ENCODE measurements around the gene TEX55. TPM values are rescaled to one million over a fixed set of nuclear protein-coding genes. Genes with fewer than 3 reads are reported as not detected.

The TEX55 gene
- total RNA-seq (2014; rRNA removed; shearing (Covaris generic)), result 0.17 and 0.27 TPM in 2 replicates
- not detected in 2 replicates for polyA plus RNA-seq (2016; fragmentation: Nextera tagmentation; extraction: Ambion mirVana)
- long read RNA-seq, result 0 reads

GRCh38 chr3:119145500-119146167 lies at the start of gene TEX55:
Gene TEX55 (plus strand): TSS chr3:119146165. CDS start chr3:119146190, 25 bp downstream.
- Mint-ChIP-seq H3K4me1 (no peaks in the 10 kb centered on the region), H3K27me3 (ENCODE audit: insufficient read depth, low read depth, poor library complexity) (no peaks in the 10 kb centered on the region), H3K4me3 (no peak within 1 kb of the TSS), H3K27ac (no peak within 1 kb of the TSS), H3K36me3 (ENCODE audit: low read depth) (peaks cover 7% of the 10 kb centered on the region; the same call in 2 of the 3 replicates), H3K9me3 (peaks cover 10% of the 10 kb centered on the region)
- no peaks in the 10 kb centered on the region for H3F3A ChIP-seq (replicated peaks; ENCODE audit: low read depth)
- H3K27me3 ChIP-seq (ENCODE audit: insufficient read depth), result no peaks in the 10 kb centered on the region
- no peaks in the 10 kb centered on the region; the same call in 1 of the 2 replicates for H3K9me2 ChIP-seq (ENCODE audit: insufficient read depth)
- DNase-seq (ENCODE audit: low spot score), result peak; percentile 83
- ATAC-seq, result peak; percentile 95
- H3K4me1 ChIP-seq (ENCODE audit: insufficient read depth), result no peaks in the 10 kb centered on the region
- TF ChIP-seq ZNF114 (CRISPR knock-in tag; IDR thresholded peaks at IDR 0.05), result no peak
- TF ChIP-seq CTCF (conservative IDR thresholded peaks at IDR 0.05; ENCODE audit: low read depth in 2 of 2), result peak; percentile 85 to 89
- TF ChIP-seq ZNF462 (CRISPR knock-in tag; IDR thresholded peaks at IDR 0.05), result no peak
- TF ChIP-seq, protein P1, sequence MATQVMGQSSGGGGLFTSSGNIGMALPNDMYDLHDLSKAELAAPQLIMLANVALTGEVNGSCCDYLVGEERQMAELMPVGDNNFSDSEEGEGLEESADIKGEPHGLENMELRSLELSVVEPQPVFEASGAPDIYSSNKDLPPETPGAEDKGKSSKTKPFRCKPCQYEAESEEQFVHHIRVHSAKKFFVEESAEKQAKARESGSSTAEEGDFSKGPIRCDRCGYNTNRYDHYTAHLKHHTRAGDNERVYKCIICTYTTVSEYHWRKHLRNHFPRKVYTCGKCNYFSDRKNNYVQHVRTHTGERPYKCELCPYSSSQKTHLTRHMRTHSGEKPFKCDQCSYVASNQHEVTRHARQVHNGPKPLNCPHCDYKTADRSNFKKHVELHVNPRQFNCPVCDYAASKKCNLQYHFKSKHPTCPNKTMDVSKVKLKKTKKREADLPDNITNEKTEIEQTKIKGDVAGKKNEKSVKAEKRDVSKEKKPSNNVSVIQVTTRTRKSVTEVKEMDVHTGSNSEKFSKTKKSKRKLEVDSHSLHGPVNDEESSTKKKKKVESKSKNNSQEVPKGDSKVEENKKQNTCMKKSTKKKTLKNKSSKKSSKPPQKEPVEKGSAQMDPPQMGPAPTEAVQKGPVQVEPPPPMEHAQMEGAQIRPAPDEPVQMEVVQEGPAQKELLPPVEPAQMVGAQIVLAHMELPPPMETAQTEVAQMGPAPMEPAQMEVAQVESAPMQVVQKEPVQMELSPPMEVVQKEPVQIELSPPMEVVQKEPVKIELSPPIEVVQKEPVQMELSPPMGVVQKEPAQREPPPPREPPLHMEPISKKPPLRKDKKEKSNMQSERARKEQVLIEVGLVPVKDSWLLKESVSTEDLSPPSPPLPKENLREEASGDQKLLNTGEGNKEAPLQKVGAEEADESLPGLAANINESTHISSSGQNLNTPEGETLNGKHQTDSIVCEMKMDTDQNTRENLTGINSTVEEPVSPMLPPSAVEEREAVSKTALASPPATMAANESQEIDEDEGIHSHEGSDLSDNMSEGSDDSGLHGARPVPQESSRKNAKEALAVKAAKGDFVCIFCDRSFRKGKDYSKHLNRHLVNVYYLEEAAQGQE (IDR thresholded peaks at IDR 0.05; ENCODE audit: unreplicated experiment), result no peak
- peak within 1 kb of the TSS; percentile 64 for H2AFZ ChIP-seq
- no peaks in the 10 kb centered on the region for H4K20me1 ChIP-seq (replicated peaks; ENCODE audit: insufficient read depth)
- H3K36me3 ChIP-seq (ENCODE audit: insufficient read depth), result no peaks in the 10 kb centered on the region
- no peaks in the 10 kb centered on the region for H3K79me2 ChIP-seq (replicated peaks; ENCODE audit: insufficient read depth)
- H3K27ac ChIP-seq (ENCODE audit: low read depth), result no peak within 1 kb of the TSS
- no peak within 1 kb of the TSS for H3K4me3 ChIP-seq
- H3K4me2 ChIP-seq, result no peak within 1 kb of the TSS

All from GM23338 (cell line).